ENCODE results near the gene RAB14.
"Not testable (repeated sequence)": the region's sequence is repeated elsewhere in the genome, so short reads cannot be mapped to it uniquely, and the experiment has no call there.

Gene RAB14

GRCh38 chr9:121189006-121189405 is 12.7 kb downstream of the RAB14 start:
- DNase-seq, result no peak

- no peak for DNase-seq
Measured at GRCh38 chr9:121187636-121188305, 13.9 kb downstream of the RAB14 start.

GRCh38 chr9:121185774-121186403 is 15.8 kb downstream of the RAB14 start:
- DNase-seq, result no peak

- no peak for DNase-seq
Measured at GRCh38 chr9:121185178-121185745, 16.4 kb downstream of the RAB14 start.

GRCh38 chr9:121184463-121184862 is 17.2 kb downstream of the RAB14 start:
- no peak for DNase-seq

GRCh38 chr9:121183666-121184423 is 17.8 kb downstream of the RAB14 start:
- no peak for DNase-seq

- DNase-seq, result no peak
Measured at GRCh38 chr9:121182989-121183388, 18.7 kb downstream of the RAB14 start.

GRCh38 chr9:121182101-121182836 is 19.4 kb downstream of the RAB14 start:
- DNase-seq, result no peak

- DNase-seq, result no peak
Measured at GRCh38 chr9:121179930-121180681, 21.6 kb downstream of the RAB14 start.

- DNase-seq, result not testable (repeated sequence)
Measured at GRCh38 chr9:121179373-121179721, 22.3 kb downstream of the RAB14 start.

- DNase-seq, result no peak
Measured at GRCh38 chr9:121178676-121179372, 22.8 kb downstream of the RAB14 start.

- no peak for DNase-seq
Measured at GRCh38 chr9:121173501-121173900, 28.2 kb downstream of the RAB14 start.

- no peak for DNase-seq
Measured at GRCh38 chr9:121172726-121173487, 28.8 kb downstream of the RAB14 start.

GRCh38 chr9:121171236-121171635 is 30.4 kb downstream of the RAB14 start:
- no peak for DNase-seq

GRCh38 chr9:121169094-121169601 is 32.5 kb downstream of the RAB14 start:
- no peak for DNase-seq

- DNase-seq, result no peak
Measured at GRCh38 chr9:121168052-121168451, 33.6 kb downstream of the RAB14 start.

- no peak for DNase-seq
Measured at GRCh38 chr9:121160025-121160424, 41.6 kb downstream of the RAB14 start.

GRCh38 chr9:121157939-121158338 is 43.7 kb downstream of the RAB14 start:
- DNase-seq, result no peak

GRCh38 chr9:121156263-121156731 is 45.4 kb downstream of the RAB14 start:
- DNase-seq, result no peak

- no peak for DNase-seq
Measured at GRCh38 chr9:121154782-121155181, 46.9 kb downstream of the RAB14 start.
